Spleen (tissue), 7 donors: ENCODE results near the gene TRIM38.

Experiments
- POLR2AphosphoS5 ChIP-seq, 3 donors: sonication (generic); formaldehyde crosslinking; IDR thresholded peaks; one replicate each; pipeline ENCODE4 v1.5.1; 2017; ENCODE audit warnings: antibody characterized with exemption in 3 of 3
- TF ChIP-seq, protein P1 (sequence below), 11 experiments: fragments of 200-600 bp in 7 of 11; fragments of 450-650 bp in 4 of 11; sonication (generic) in 4 of 11; IDR thresholded peaks in 8 of 11; conservative IDR thresholded peaks in 3 of 11; 1 replicate in 7 of 11; 2 replicates in 4 of 11; pipeline versions ENCODE4 v1.4.0 to v1.8.0; 2016 to 2021; ENCODE audit warnings: antibody characterized with exemption in 11 of 11, inconsistent platforms in 4 of 11, mild to moderate bottlenecking in 1 of 11
- donor health status: DM: no; HTN: no; CAD: no; lungs with moderate emphysema.
- donor health status: DM: no; HTN: no; CAD: no.
- donor health status: DM: no; HTN: no; CAD: no.

DNA sequence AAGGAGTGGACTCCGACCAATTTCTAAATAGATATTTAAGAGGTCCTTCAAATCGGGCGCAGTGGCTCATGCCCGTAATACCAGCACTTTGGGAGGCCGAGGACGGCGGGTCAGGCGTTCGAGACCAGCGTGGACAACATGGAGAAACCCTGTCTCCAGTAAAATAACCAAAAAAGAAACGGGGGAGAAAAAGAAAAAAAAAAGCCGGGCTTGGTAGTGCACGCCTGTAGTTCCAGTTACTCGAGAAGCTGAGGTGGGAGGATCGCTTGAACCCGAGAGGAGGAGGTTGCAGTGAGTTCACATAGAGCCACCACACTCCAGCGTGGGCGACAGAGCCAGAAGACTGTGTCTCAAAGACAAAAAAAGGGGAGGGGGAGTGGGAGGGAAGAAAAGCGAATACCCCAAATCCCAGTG lies 71.3 kb downstream of the TRIM38 start:
- no peak for TF ChIP-seq POLR2AphosphoS5 (IDR thresholded peaks at IDR 0.05)
- TF ChIP-seq, protein P1, sequence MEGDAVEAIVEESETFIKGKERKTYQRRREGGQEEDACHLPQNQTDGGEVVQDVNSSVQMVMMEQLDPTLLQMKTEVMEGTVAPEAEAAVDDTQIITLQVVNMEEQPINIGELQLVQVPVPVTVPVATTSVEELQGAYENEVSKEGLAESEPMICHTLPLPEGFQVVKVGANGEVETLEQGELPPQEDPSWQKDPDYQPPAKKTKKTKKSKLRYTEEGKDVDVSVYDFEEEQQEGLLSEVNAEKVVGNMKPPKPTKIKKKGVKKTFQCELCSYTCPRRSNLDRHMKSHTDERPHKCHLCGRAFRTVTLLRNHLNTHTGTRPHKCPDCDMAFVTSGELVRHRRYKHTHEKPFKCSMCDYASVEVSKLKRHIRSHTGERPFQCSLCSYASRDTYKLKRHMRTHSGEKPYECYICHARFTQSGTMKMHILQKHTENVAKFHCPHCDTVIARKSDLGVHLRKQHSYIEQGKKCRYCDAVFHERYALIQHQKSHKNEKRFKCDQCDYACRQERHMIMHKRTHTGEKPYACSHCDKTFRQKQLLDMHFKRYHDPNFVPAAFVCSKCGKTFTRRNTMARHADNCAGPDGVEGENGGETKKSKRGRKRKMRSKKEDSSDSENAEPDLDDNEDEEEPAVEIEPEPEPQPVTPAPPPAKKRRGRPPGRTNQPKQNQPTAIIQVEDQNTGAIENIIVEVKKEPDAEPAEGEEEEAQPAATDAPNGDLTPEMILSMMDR (IDR thresholded peaks at IDR 0.05 in 8 of 11, conservative IDR thresholded peaks at IDR 0.05 in 3 of 11) = no peak
